GM18505 (cell line): ENCODE measurements around the gene GGCX.
"Not testable (repeated sequence)": the region's sequence is repeated elsewhere in the genome, so short reads cannot be mapped to it uniquely, and the experiment has no call there.

Experiments
- ATAC-seq: cut with Tn5 transposase; IDR thresholded peaks from one replicate; pipeline ENCODE4 v1.9.1; 2021; ENCODE audit not compliant: unreplicated experiment
- POLR2A ChIP-seq: IDR thresholded peaks from 4 replicates; pipeline ENCODE4 v1.6.1; 2011; ENCODE audit warnings: borderline replicate concordance; ENCODE audit not compliant: insufficient read depth, insufficient read length; ENCODE audit errors: extremely low read depth

Gene GGCX

GRCh38 chr2:85561280-85562212 is at the start of gene GGCX:
Gene GGCX, minus strand, starts transcription at chr2:85561493. Its CDS starts 65 bp downstream, at chr2:85561428.
- TF ChIP-seq POLR2A: peak; percentile 95
- ATAC-seq: peak; percentile 92

GRCh38 chr2:85607268-85608215 is 46.2 kb upstream of the GGCX start:
- ATAC-seq: no peak

GRCh38 chr2:85606116-85606455 is 44.8 kb upstream of the GGCX start:
- no peak for ATAC-seq
- TF ChIP-seq POLR2A: no peak

More at GRCh38 chr2:85607268-85608215, 46.2 kb upstream of the GGCX start:
- TF ChIP-seq POLR2A: no peak

DNA sequence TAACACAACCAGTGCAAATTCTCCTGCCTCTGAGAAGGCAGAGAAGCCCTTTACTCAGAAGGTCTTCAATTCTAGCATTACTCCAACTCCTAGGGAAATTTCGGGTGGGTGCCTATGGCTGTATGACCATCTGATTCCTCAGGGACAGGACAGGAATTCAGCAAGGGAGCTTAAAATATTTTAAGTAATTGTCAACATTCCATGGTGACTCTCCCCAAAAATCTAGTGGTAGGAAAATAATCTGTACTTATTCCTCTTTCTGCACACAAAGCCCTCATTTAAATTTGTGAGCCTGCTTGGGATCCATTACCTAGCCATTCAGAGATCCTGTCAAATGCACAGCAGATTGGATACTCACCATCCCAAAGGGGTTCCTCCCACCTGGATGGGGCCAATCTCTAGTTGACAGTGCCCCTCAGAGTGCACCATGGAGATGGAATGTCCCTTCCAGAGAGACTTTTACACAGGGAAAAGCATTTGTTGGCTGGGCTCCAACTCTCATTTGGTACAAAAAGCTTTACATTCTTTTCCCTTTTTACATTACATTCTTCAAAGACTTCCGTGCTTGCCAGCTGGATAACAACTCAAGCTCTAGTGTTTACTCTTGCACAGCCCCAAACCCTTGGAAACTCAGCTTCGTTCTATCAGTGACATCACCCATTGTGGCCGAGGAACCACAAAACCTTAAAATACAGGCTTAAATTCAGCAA is 44.3 kb upstream of the GGCX start:
- no peak for ATAC-seq
- TF ChIP-seq POLR2A: no peak

GRCh38 chr2:85604568-85605339 is 43.5 kb upstream of the GGCX start:
- no peak for TF ChIP-seq POLR2A
- no peak for ATAC-seq

DNA sequence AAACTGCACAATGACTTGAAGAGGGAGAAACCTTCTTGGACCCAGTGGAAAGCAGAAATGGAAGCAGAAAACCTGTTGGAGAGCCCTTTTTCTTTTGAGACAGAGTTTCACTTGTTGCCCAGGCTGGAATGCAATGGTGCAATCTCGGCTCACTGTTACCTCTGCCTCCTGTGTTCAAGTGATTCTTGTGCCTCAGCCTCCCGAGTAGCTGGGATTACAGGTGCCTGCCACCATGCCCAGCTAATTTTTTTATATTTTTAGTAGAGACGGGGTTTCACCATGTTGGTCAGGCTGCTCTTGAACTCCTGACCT is 42.8 kb upstream of the GGCX start:
- not testable (repeated sequence) for ATAC-seq

GRCh38 chr2:85602476-85603234 is 41.4 kb upstream of the GGCX start, which contains the start of gene TMEM150A:
Gene TMEM150A, minus strand, starts transcription at chr2:85602698. Its CDS starts 750 bp downstream, at chr2:85601948.
- TF ChIP-seq POLR2A: peak; percentile 71
- peak; percentile 95 for ATAC-seq

DNA sequence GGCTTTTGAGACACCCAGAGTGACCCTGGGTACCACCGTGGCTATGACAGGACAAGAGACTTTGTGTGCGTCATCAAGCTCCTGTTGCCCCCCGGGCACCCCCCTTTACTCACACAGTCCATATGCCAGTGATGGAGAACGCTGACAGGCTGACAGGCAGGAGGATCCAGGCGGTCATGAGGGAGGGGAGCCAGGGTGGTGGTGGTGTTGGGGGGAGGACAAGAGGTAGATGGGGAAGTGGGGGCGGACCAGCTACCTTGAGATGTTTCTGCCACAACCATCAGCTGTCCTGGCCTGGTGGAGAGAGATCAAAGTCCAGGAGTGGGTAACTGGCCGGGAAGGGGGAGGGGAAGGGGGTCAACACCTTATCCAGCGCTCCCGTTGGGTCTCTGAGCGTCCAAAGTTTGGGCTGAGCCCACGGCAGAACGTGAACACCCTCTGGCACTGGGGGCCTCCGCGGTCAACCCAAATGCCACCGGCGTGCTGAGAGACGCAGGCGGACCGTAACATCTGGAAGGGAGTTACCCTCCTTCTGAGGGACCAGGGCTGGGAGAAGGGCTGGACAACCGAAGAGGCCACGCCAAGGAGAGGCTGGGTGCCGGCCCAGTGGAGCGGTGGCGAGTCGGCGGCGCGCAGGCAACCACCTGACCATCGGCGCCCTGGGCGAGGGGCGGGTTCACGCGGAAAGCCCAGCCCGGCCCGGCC is 40.6 kb upstream of the GGCX start:
- no peak for TF ChIP-seq POLR2A

DNA sequence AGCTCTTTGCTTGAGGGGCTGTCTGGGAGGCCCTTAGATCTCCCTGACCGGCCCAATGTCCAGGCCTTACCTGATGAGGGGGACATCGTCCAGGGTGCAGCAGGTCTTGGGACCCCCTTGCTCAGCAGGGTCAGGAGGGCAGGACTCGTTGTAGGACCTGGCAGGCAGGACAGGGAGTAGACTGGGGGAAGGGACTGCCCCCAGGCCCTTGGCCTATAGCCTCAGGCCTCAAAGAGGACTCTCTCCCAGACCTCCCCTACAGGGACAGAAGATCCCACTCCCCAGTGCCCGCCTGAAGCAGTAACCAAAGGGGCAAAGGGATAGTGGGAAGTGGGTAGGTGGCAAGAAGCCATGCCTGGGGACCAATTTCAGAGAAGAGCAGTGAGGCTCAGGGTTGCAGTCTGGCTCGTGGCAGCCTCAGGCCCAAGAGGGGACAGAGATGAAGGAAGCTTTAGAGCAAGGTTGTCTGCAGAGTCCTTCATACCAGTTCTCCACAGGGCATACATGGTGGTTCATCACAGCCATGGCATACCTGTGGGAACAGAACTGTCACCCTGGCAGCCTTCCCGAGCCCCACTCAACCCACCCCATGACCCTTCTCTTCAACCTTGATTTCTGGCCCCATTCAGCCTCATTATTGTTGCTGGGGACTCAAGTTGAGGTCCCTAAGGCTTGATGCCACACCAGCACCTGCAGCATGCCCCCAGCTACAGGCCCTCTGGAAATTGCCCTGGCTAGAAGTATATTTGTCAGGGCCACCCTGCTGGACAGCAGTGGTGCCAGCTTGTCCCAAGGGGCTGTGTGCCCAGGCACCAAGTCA is 39.9 kb upstream of the GGCX start:
- ATAC-seq: no peak
- TF ChIP-seq POLR2A: no peak

More for the DNA sequence above, 40.6 kb upstream of the GGCX start:
- peak; percentile 43 for ATAC-seq

DNA sequence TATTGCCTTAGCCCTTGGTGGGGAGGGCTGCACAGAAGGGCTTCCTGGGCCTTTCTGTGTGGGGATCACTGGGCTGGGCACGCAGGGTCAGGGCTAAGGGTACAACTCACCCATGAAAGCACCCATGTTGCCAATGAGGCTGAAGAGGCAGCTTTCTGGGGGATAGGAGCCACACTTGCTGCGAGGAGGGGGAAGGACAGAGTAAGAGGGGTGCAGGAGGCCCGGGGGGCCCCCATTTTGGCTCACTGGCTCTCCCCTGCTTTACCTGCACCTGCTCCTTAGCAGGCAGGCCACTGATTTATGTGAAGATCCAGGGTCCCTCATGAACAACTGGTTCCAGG is 38.9 kb upstream of the GGCX start:
- ATAC-seq: no peak
- no peak for TF ChIP-seq POLR2A
